Daoy (cell line): ENCODE results near the gene AKR1D1. TPM values are rescaled to one million over a fixed set of nuclear protein-coding genes. Genes with fewer than 3 reads are reported as not detected.
A peak's percentile ranks its signal among the peaks of the same experiment; 100 is the strongest.
"Not testable (repeated sequence)": the region's sequence is repeated elsewhere in the genome, so short reads cannot be mapped to it uniquely, and the experiment has no call there.

ENCODE experiments used
- DNase-seq: peaks from one replicate; pipeline ENCODE4 v3.0.0-alpha.2; 2015; ENCODE audit warnings: low read depth
- total RNA-seq: library from RNA; depleted of rRNA; stranded (reverse); fragments of >200 nt; shearing (Covaris generic); gene quantifications from 2 replicates; pipeline ENCODE4 v1.2.3, GENCODE V29; 2014

The AKR1D1 gene
- total RNA-seq, 1 experiment from 2014 or later = not detected

- DNase-seq = no peak
These were observed 2.1 kb upstream of the AKR1D1 start for GRCh38 chr7:138074121-138074520.

GRCh38 chr7:138074540-138074939, 1.7 kb upstream of the AKR1D1 start:
- no peak for DNase-seq

- no peak for DNase-seq
These were observed 909 bp upstream of the AKR1D1 start for GRCh38 chr7:138075350-138075749.

GRCh38 chr7:138075786-138076185, 473 bp upstream of the AKR1D1 start:
- not testable (repeated sequence) for DNase-seq

GRCh38 chr7:138077809-138078208, 1.6 kb downstream of the AKR1D1 start:
- no peak for DNase-seq

- no peak for DNase-seq
These were observed 2.9 kb downstream of the AKR1D1 start for GRCh38 chr7:138079137-138079536.

- DNase-seq = no peak
These were observed 5.6 kb downstream of the AKR1D1 start for GRCh38 chr7:138081868-138082267.

- DNase-seq = no peak
These were observed 7.6 kb downstream of the AKR1D1 start for GRCh38 chr7:138083859-138084258.

GRCh38 chr7:138086563-138087270, 10.5 kb downstream of the AKR1D1 start:
- no peak for DNase-seq

GRCh38 chr7:138089080-138089901, 13.0 kb downstream of the AKR1D1 start:
- no peak for DNase-seq

GRCh38 chr7:138091032-138091431, 14.8 kb downstream of the AKR1D1 start:
- DNase-seq = peak; percentile 19

GRCh38 chr7:138091840-138092239, 15.6 kb downstream of the AKR1D1 start:
- DNase-seq = not testable (repeated sequence)

- peak; percentile 37 for DNase-seq
These were observed 16.3 kb downstream of the AKR1D1 start for GRCh38 chr7:138092486-138093028.

- no peak for DNase-seq
These were observed 20.0 kb downstream of the AKR1D1 start for GRCh38 chr7:138095972-138096935.

GRCh38 chr7:138097064-138097741, 20.9 kb downstream of the AKR1D1 start:
- no peak for DNase-seq

GRCh38 chr7:138099813-138100212, 23.6 kb downstream of the AKR1D1 start:
- no peak for DNase-seq

GRCh38 chr7:138105221-138105620, 29.0 kb downstream of the AKR1D1 start:
- DNase-seq = peak; percentile 15

GRCh38 chr7:138115047-138115446, 38.8 kb downstream of the AKR1D1 start:
- no peak for DNase-seq

GRCh38 chr7:138116141-138116540, 39.9 kb downstream of the AKR1D1 start:
- peak; percentile 65 for DNase-seq

- DNase-seq = no peak
These were observed 40.6 kb downstream of the AKR1D1 start for GRCh38 chr7:138116892-138117291.
